ENCODE data around the gene TCEANC2.

GRCh38 chr1:54011316-54012007 lies 41.9 kb upstream of the TCEANC2 start:
- TF ChIP-seq RAD21 (IDR thresholded peaks at IDR 0.05; ENCODE audit: low read length) = no peak
- TF ChIP-seq, protein P1, sequence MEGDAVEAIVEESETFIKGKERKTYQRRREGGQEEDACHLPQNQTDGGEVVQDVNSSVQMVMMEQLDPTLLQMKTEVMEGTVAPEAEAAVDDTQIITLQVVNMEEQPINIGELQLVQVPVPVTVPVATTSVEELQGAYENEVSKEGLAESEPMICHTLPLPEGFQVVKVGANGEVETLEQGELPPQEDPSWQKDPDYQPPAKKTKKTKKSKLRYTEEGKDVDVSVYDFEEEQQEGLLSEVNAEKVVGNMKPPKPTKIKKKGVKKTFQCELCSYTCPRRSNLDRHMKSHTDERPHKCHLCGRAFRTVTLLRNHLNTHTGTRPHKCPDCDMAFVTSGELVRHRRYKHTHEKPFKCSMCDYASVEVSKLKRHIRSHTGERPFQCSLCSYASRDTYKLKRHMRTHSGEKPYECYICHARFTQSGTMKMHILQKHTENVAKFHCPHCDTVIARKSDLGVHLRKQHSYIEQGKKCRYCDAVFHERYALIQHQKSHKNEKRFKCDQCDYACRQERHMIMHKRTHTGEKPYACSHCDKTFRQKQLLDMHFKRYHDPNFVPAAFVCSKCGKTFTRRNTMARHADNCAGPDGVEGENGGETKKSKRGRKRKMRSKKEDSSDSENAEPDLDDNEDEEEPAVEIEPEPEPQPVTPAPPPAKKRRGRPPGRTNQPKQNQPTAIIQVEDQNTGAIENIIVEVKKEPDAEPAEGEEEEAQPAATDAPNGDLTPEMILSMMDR (IDR thresholded peaks at IDR 0.05) = no peak
- TF ChIP-seq SIN3A (IDR thresholded peaks at IDR 0.05; ENCODE audit: borderline replicate concordance, low read depth, low read length) = no peak
- no peak for TF ChIP-seq EP300 (IDR thresholded peaks at IDR 0.05; ENCODE audit: borderline replicate concordance in 1 of 2, low read depth in 1 of 2, low read length in 1 of 2)

All from SK-N-SH (cell line).